ENCODE measurements around the gene BORCS5.

Gene BORCS5

DNA sequence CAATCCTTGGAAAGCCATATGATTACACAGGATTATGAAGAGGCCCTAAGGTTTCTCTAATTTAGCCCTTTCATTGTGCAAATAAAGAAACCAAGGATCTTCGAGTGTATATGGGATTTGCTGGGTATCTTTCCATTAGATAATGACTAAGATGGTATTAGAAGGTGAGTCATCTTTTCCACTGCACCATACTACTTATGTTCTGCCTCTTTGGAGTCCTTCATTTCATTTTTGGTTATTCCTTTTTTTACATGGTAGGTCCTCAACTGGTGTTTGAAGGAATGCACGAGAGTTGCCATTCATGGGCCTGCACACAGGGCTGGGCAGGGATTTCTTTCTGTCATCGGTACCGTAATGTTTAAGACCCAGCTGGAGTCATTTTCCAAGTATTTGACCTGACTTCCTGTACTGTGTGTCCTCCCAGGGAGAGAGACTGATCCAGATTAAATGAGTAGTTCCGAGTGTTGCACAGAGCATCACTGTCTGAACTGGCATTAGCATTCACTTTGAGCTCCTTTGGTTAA, 85.7 kb downstream of the BORCS5 start:
- TF ChIP-seq, protein P1, sequence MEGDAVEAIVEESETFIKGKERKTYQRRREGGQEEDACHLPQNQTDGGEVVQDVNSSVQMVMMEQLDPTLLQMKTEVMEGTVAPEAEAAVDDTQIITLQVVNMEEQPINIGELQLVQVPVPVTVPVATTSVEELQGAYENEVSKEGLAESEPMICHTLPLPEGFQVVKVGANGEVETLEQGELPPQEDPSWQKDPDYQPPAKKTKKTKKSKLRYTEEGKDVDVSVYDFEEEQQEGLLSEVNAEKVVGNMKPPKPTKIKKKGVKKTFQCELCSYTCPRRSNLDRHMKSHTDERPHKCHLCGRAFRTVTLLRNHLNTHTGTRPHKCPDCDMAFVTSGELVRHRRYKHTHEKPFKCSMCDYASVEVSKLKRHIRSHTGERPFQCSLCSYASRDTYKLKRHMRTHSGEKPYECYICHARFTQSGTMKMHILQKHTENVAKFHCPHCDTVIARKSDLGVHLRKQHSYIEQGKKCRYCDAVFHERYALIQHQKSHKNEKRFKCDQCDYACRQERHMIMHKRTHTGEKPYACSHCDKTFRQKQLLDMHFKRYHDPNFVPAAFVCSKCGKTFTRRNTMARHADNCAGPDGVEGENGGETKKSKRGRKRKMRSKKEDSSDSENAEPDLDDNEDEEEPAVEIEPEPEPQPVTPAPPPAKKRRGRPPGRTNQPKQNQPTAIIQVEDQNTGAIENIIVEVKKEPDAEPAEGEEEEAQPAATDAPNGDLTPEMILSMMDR (IDR thresholded peaks at IDR 0.05): no peak
- Mint-ChIP-seq H3K36me3 (ENCODE audit: low read depth) (peaks cover under 1% of the 10 kb centered on the region), H3K27me3 (ENCODE audit: low read depth, poor library complexity) (no peaks in the 10 kb centered on the region), H3K4me1 (peaks cover 17% of the 10 kb centered on the region), H3K4me3 (no peak overlapping the region), H3K9me3 (no peaks in the 10 kb centered on the region), H3K27ac (no peak overlapping the region)
- DNase-seq: no peak

DNA sequence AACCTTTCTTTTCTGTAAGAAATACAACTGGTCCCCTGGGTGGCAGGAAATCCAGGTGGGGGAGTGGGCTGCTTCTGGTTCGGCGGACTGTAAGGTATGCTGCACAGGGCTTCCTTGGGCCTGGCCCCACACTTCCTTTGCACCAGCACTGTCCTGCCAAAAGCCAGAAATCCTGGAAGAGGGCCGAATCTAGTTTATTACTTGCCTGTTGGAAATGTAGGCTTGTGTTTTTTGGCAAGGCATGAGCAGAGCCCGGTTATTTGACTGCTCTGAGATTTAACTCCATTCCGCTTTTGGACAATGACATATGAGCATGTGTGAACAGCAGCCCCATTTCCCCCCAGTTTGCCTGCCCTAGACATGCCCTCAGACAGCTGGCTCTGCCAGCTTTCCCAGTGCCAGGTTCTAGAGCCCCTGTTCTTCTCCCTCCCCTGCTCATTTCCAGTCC, 86.6 kb downstream of the BORCS5 start:
- DNase-seq: no peak
- Mint-ChIP-seq H3K4me3 (no peak overlapping the region), H3K27me3 (ENCODE audit: low read depth, poor library complexity) (peaks cover 2% of the 10 kb centered on the region), H3K27ac (no peak overlapping the region), H3K36me3 (ENCODE audit: low read depth) (no peaks in the 10 kb centered on the region), H3K4me1 (peaks cover 17% of the 10 kb centered on the region), H3K9me3 (no peaks in the 10 kb centered on the region)
- TF ChIP-seq, protein P1 (IDR thresholded peaks at IDR 0.05): no peak

DNA sequence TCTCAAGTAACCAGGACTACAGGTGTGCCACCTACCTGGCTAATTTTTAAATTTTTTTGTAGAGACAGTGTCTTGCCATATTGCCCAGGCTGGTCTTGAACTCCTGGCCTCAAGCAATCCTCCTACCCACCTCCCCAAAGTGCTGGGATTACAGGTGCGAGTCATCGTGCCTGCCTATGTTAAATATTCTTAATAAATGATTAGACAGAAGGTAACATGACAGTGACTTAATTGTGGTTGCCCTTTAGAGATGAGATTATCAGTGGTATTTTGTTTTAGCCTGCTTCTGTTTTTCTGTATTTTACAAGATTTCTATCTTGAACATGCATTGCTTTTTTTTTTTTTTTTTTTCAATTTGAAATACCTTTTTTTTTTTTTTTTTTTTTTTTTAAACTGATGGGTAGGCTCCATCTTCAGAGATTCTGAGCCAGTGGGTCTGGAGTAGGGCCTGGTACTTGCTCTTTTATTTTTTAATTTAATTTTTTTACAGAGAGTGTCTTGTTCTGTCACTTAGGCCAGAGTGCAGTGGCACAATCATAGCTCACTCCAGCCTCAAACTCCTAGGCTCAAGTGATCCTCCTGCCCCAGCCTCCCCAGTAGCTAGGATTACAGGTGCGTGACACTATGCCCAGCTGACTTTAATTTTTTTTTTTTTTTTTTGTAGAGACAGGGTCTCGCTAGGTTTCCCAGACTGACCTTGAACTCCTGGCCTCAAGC, 88.4 kb downstream of the BORCS5 start:
- no peaks in the 10 kb centered on the region for H3K36me3 Mint-ChIP-seq (ENCODE audit: low read depth)
- no peaks in the 10 kb centered on the region for H3K9me3 Mint-ChIP-seq
- H3K4me3 Mint-ChIP-seq: no peak overlapping the region
- peaks cover 28% of the 10 kb centered on the region for H3K4me1 Mint-ChIP-seq
- DNase-seq: no peak
- TF ChIP-seq, protein P1 (IDR thresholded peaks at IDR 0.05): no peak
- peaks cover 6% of the 10 kb centered on the region for H3K27me3 Mint-ChIP-seq (ENCODE audit: low read depth, poor library complexity)
- H3K27ac Mint-ChIP-seq: no peak overlapping the region

DNA sequence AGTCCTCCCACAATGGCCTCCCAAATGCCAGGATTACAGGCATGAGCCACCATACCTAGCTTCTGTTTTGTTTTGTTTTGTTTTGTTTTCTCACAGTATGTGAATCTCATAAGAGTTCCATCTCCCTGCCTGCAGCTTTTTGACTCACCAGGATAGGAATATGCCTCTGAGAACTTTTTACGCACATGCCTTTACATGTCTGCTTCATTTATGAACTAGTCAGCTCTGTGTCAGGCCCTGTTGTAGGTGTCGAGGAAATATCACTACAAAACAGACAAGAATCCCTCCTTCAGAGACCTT, 89.0 kb downstream of the BORCS5 start:
- no peak for DNase-seq
- H3K27ac Mint-ChIP-seq: no peak overlapping the region
- TF ChIP-seq, protein P1 (IDR thresholded peaks at IDR 0.05): no peak
- H3K36me3 Mint-ChIP-seq (ENCODE audit: low read depth): no peaks in the 10 kb centered on the region
- no peak overlapping the region for H3K4me3 Mint-ChIP-seq
- peaks cover 6% of the 10 kb centered on the region for H3K27me3 Mint-ChIP-seq (ENCODE audit: low read depth, poor library complexity)
- peaks cover 28% of the 10 kb centered on the region for H3K4me1 Mint-ChIP-seq
- no peaks in the 10 kb centered on the region for H3K9me3 Mint-ChIP-seq

DNA sequence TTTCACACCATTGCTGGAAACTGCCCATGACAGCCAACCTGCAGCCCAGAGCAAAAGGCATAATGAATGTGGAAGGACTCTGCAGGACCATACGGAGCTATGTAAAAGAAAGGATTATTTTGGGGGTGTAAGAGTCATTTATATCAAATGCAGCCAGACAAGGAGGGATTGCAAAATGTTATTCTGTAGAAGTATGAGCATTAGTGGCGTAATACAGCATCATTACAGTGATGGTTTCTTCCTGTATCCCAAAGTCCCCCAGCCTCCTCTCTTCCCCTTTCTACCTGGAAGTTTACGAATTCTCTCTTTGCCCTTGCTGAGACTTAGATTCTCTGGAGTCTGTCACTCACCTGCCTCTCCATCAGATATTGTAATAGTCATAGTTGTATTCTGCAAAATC, 89.9 kb downstream of the BORCS5 start:
- TF ChIP-seq, protein P1 (IDR thresholded peaks at IDR 0.05): no peak

DNA sequence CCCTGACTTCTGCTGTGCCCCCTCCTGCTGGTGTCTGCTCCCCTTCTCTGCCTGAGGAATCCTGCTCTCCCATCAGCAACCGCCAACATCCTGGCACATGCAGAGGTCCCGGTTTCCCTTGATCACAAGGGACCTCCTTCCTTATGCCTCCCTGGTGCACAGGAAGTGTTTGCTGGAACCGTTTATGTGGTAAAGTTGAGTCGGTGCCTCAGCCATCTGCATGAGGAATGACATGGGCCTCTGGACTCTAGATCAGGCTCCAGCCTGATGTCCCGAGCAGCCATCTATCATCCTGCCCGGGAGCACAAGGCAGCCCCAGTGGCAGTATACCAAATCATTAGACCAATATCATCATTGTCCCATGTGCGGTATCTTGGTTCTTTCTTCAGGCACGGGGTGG, 90.4 kb downstream of the BORCS5 start:
- H3K36me3 Mint-ChIP-seq (ENCODE audit: low read depth): no peaks in the 10 kb centered on the region
- H3K27ac Mint-ChIP-seq: peak overlapping the region; percentile 13
- TF ChIP-seq, protein P1 (IDR thresholded peaks at IDR 0.05): no peak
- no peak overlapping the region for H3K4me3 Mint-ChIP-seq
- DNase-seq: no peak
- peaks cover 6% of the 10 kb centered on the region for H3K27me3 Mint-ChIP-seq (ENCODE audit: low read depth, poor library complexity)
- peaks cover 28% of the 10 kb centered on the region for H3K4me1 Mint-ChIP-seq
- H3K9me3 Mint-ChIP-seq: no peaks in the 10 kb centered on the region

More for the DNA sequence above, 89.9 kb downstream of the BORCS5 start:
- Mint-ChIP-seq H3K27ac (no peak overlapping the region), H3K4me1 (peaks cover 28% of the 10 kb centered on the region), H3K9me3 (no peaks in the 10 kb centered on the region), H3K27me3 (ENCODE audit: low read depth, poor library complexity) (peaks cover 6% of the 10 kb centered on the region), H3K4me3 (no peak overlapping the region), H3K36me3 (ENCODE audit: low read depth) (no peaks in the 10 kb centered on the region)
- no peak for DNase-seq

Data from nephron progenitor cell (in vitro differentiated cells).